Lower leg skin (tissue), 3 donors: ENCODE data around the gene NBPF11.

Source experiments
- POLR2A ChIP-seq, 2 donors: fragments of 450-650 bp; IDR thresholded peaks; one replicate each; pipeline ENCODE4 v1.6.1; 2016 to 2017; ENCODE audit warnings: antibody characterized with exemption in 2 of 2, mild to moderate bottlenecking in 1 of 2, moderate library complexity in 1 of 2
- TF ChIP-seq, protein P1 (sequence below), 3 donors: fragments of 450-650 bp; IDR thresholded peaks; one replicate each; pipeline ENCODE4 v1.5.1; 2016; ENCODE audit warnings: antibody characterized with exemption in 3 of 3, mild to moderate bottlenecking in 3 of 3, moderate library complexity in 2 of 3

DNA sequence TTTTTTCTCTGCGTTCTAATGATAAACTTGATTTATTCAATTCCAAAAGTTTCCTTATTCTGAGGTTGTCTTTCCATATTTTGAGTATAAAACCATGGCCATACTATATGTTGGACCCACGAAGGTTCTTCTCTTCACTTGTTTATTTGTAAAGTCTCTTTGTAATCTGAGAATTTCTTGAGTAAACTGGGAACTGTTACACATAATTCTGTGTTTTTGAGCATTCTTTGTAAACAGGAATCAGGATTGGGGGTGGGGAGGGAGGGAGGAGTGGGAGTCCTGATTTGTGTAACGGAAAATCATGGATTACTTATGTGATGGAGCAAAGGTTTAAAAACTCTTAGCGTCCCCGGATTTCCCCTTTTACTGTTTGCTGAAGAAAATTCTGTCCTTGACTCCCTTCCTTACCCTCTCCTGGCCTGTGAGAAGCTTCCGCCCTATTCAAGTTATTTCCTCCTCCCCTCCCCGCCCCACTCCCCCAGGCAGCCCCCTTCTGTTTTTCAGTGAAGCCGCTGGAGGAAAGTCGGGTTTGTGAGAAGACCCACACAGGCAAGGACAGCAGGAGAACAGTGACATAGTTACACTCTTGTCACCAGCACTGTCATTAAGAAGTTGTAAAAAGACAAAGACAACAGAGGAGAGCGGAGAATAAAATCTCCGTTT is 6.4 kb upstream of the NBPF11 start:
- no peak for TF ChIP-seq POLR2A (IDR thresholded peaks at IDR 0.05)
- TF ChIP-seq, protein P1, sequence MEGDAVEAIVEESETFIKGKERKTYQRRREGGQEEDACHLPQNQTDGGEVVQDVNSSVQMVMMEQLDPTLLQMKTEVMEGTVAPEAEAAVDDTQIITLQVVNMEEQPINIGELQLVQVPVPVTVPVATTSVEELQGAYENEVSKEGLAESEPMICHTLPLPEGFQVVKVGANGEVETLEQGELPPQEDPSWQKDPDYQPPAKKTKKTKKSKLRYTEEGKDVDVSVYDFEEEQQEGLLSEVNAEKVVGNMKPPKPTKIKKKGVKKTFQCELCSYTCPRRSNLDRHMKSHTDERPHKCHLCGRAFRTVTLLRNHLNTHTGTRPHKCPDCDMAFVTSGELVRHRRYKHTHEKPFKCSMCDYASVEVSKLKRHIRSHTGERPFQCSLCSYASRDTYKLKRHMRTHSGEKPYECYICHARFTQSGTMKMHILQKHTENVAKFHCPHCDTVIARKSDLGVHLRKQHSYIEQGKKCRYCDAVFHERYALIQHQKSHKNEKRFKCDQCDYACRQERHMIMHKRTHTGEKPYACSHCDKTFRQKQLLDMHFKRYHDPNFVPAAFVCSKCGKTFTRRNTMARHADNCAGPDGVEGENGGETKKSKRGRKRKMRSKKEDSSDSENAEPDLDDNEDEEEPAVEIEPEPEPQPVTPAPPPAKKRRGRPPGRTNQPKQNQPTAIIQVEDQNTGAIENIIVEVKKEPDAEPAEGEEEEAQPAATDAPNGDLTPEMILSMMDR (IDR thresholded peaks at IDR 0.05) = no peak
